Activated CD8-positive, alpha-beta T cell treated with anti-CD3 and anti-CD28 coated beads for 36 hours (primary cell): ENCODE results near the gene DHRS13. TPM values are rescaled to one million over a fixed set of nuclear protein-coding genes. Genes with fewer than 3 reads are reported as not detected.

ENCODE experiments used
- ATAC-seq: fragments of 200-7000 bp; cut with Tn5 transposase; one replicate; pipeline ENCODE4 v1.10.0; 2021; ENCODE audit warnings: mild to moderate bottlenecking, moderate library complexity
- CTCF ChIA-PET: fragments of 350-600 bp; sonication (Branson Sonifier 250); formaldehyde crosslinking; loops from one replicate; lab custom pipeline; 2021; ENCODE audit warnings: antibody characterized with exemption; lab: Charles Lee
- POLR2A ChIA-PET: fragments of 350-600 bp; sonication (Branson Sonifier 250); formaldehyde crosslinking; loops from one replicate; lab custom pipeline; 2021; ENCODE audit warnings: antibody characterized with exemption; lab: Charles Lee
- DNase-seq: peaks from one replicate; pipeline ENCODE4 v3.0.0-alpha.2; 2020
- H3K27ac Mint-ChIP-seq: one replicate; pipeline ENCODE4 v1.8.0; 2021; ENCODE audit warnings: mild to moderate bottlenecking, mixed read lengths
- H3K27me3 Mint-ChIP-seq: one replicate; pipeline ENCODE4 v1.8.0; 2021; ENCODE audit warnings: mixed read lengths
- H3K36me3 Mint-ChIP-seq: one replicate; pipeline ENCODE4 v1.8.0; 2021; ENCODE audit warnings: low read depth, mixed read lengths
- H3K4me1 Mint-ChIP-seq: one replicate; pipeline ENCODE4 v1.8.0; 2021; ENCODE audit warnings: low read depth, mixed read lengths
- H3K4me3 Mint-ChIP-seq: one replicate; pipeline ENCODE4 v1.8.0; 2021; ENCODE audit warnings: mild to moderate bottlenecking, moderate library complexity, mixed read lengths
- H3K9me3 Mint-ChIP-seq: one replicate; pipeline ENCODE4 v1.8.0; 2021; ENCODE audit warnings: mixed read lengths
- CTCF ChIP-seq: fragments of 200-600 bp; IDR thresholded peaks from one replicate; pipeline ENCODE4 v1.8.0; 2022; ENCODE audit warnings: antibody characterized with exemption, mild to moderate bottlenecking
- intact Hi-C: fragments of 100-400 bp; cut with micrococcal nuclease; formaldehyde crosslinking; loops from one replicate; pipeline ENCODE4 v1.10.0; 2022
- total RNA-seq, 2 experiments: library from RNA; stranded (reverse); gene quantifications; one replicate each; pipeline ENCODE4 v1.2.3, GENCODE V29; 2021

Gene DHRS13
- total RNA-seq, 2 experiments from 2014 or later = 37.3 to 38.2 TPM

DNA sequence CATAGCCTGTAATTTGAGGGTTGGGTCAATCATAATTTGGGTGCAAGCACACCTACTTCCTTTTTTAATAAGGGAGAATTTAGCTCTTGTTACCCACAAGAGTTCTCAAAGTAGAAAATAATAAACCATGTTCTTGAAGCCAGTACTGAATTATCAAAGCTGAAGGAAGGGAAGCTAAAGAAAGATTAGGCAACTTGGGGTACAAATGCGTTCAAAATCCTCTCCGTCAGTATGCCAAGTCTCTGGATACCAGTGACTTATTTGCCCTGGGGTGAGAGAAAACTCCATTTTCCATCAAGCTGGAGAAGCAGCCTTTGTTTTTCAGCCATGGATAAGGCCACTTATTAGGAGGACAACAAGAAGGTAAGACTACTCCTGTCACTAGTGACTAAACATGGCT lies 23.5 kb upstream of the DHRS13 start:
- H3K9me3 Mint-ChIP-seq = peaks cover 7% of the 10 kb centered on the region
- H3K27ac Mint-ChIP-seq = peak overlapping the region; percentile 82
- no peaks in the 10 kb centered on the region for H3K27me3 Mint-ChIP-seq
- ATAC-seq = no peak
- CTCF ChIA-PET = interaction anchor here (0.9 to 4.5 kb wide), 16 partner anchors 9 to 199 kb away, joined by 3 to 28 read pairs (median 6); partner anchors contain the start of genes FAM222B and TLCD1
- intact Hi-C loops = loop anchor here (1.0 kb wide), 1 partner anchor 50 kb away; no protein-coding TSS in a partner anchor
- no peak overlapping the region for H3K4me3 Mint-ChIP-seq
- POLR2A ChIA-PET = interaction anchor here (0.6 to 4.8 kb wide), 11 partner anchors 9 to 299 kb away, joined by 3 to 19 read pairs (median 5); partner anchors contain the start of gene DHRS13
- H3K36me3 Mint-ChIP-seq = peaks cover 79% of the 10 kb centered on the region
- no peak for TF ChIP-seq CTCF
- DNase-seq = no peak
- H3K4me1 Mint-ChIP-seq = peaks cover 61% of the 10 kb centered on the region

GRCh38 chr17:28925912-28926365 lies 23.1 kb upstream of the DHRS13 start:
- peak; percentile 85 for ATAC-seq
- H3K27me3 Mint-ChIP-seq = no peaks in the 10 kb centered on the region
- TF ChIP-seq CTCF = no peak
- ChIA-PET CTCF (interaction anchor here (0.9 to 4.5 kb wide), 16 partner anchors 9 to 199 kb away, joined by 3 to 28 read pairs (median 6); partner anchors contain the start of genes FAM222B and TLCD1), POLR2A (interaction anchor here (0.6 to 4.8 kb wide), 13 partner anchors 10 to 299 kb away, joined by 3 to 19 read pairs (median 5); partner anchors contain the start of gene DHRS13)
- H3K9me3 Mint-ChIP-seq = peaks cover 7% of the 10 kb centered on the region
- peak overlapping the region; percentile 82 for H3K27ac Mint-ChIP-seq
- H3K4me3 Mint-ChIP-seq = peak overlapping the region; percentile 31
- intact Hi-C loops = loop anchor here (1.0 kb wide), 1 partner anchor 50 kb away; no protein-coding TSS in a partner anchor
- H3K36me3 Mint-ChIP-seq = peaks cover 80% of the 10 kb centered on the region
- H3K4me1 Mint-ChIP-seq = peaks cover 59% of the 10 kb centered on the region
- peak; percentile 59 for DNase-seq

DNA sequence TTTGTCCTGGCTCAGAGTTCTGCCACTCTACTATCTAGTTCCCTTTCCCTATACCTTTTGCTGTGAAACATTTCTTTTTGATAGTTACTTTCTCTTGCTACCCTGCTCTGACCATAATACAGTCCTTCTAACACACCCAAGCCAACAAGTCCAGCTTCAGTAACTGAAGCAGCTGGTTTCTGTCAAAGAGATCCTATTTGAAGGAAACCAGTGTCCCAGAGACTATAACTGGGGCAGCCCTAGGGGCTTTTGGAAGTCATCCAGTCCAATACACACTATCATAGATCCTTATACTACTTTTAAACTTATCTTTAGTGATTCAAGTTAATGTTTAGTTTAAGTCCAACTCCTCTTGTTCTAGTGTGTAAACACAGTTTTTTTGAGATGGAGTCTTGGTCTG lies 17.3 kb upstream of the DHRS13 start:
- CTCF ChIA-PET = interaction anchor here (5.9 kb wide), 1 partner anchor 156 kb away, joined by 56 read pairs; no protein-coding TSS in a partner anchor
- Mint-ChIP-seq H3K4me1 (peaks cover 26% of the 10 kb centered on the region), H3K27me3 (no peaks in the 10 kb centered on the region), H3K27ac (peak overlapping the region; percentile 73), H3K4me3 (no peak overlapping the region), H3K9me3 (no peaks in the 10 kb centered on the region), H3K36me3 (peaks cover 75% of the 10 kb centered on the region)
- no peak for ATAC-seq
- POLR2A ChIA-PET = no interaction called here
- intact Hi-C loops = no loop called here
- DNase-seq = no peak
- no peak for TF ChIP-seq CTCF

- no peak for TF ChIP-seq CTCF
- peak overlapping the region; percentile 12 for H3K27ac Mint-ChIP-seq
- CTCF ChIA-PET = interaction anchor here (0.7 to 5.9 kb wide), 13 partner anchors 9 to 190 kb away, joined by 3 to 56 read pairs (median 4); partner anchors contain the start of genes NEK8 and PHF12
Measured at GRCh38 chr17:28918295-28918694, 15.4 kb upstream of the DHRS13 start.

DNA sequence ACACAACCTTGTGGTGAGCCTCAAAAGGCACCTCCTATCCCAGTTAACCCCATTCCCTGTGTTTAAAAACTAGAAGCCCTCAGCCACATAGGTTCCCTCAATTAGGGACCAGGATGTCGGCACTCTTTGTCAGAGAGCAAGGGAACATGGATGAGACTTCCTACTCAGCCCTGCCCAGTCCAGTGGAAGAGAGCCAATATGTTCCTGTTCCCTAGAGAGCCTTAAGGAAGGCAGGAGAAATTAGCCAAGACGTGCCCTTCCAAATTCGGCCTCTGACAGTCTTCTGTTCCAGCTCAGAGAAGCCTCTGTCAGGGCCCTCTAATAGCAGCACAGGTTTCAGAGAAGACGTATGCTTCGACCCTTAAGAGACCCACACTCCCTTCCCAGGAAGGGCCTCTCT lies 14.6 kb upstream of the DHRS13 start:
- peaks cover 15% of the 10 kb centered on the region for H3K4me1 Mint-ChIP-seq
- H3K36me3 Mint-ChIP-seq = peaks cover 74% of the 10 kb centered on the region
- CTCF ChIA-PET = interaction anchor here (0.9 to 5.9 kb wide), 16 partner anchors 10 to 249 kb away, joined by 3 to 56 read pairs (median 5); partner anchors contain the start of genes DHRS13, NEK8 and PHF12
- DNase-seq (no peak), ATAC-seq (no peak)
- H3K27me3 Mint-ChIP-seq = no peaks in the 10 kb centered on the region
- intact Hi-C loops = no loop called here
- POLR2A ChIA-PET = interaction anchor here (0.7 to 3.0 kb wide), 3 partner anchors 8 to 190 kb away, joined by 3 to 15 read pairs (median 5); partner anchors contain the start of gene FLOT2
- peak overlapping the region; percentile 11 for H3K27ac Mint-ChIP-seq
- no peak overlapping the region for H3K4me3 Mint-ChIP-seq
- TF ChIP-seq CTCF = no peak
- H3K9me3 Mint-ChIP-seq = peaks cover 4% of the 10 kb centered on the region

More at GRCh38 chr17:28918295-28918694, 15.4 kb upstream of the DHRS13 start:
- intact Hi-C loops = no loop called here
- ATAC-seq (no peak), DNase-seq (no peak)
- peaks cover 4% of the 10 kb centered on the region for H3K9me3 Mint-ChIP-seq
- H3K4me3 Mint-ChIP-seq = no peak overlapping the region
- peaks cover 18% of the 10 kb centered on the region for H3K4me1 Mint-ChIP-seq
- POLR2A ChIA-PET = interaction anchor here (0.8 to 1.9 kb wide), 4 partner anchors 10 to 74 kb away, joined by 3 to 5 read pairs (median 3); partner anchors contain the start of gene FLOT2
- peaks cover 72% of the 10 kb centered on the region for H3K36me3 Mint-ChIP-seq
- no peaks in the 10 kb centered on the region for H3K27me3 Mint-ChIP-seq
